Ishikawa (cell line): Measurements from ENCODE around the gene GNPTAB.

Source experiments
- CEBPB ChIP-seq: IDR thresholded peaks from 2 replicates; pipeline ENCODE4 v1.6.1; 2012
- CREB1 ChIP-seq: IDR thresholded peaks from 2 replicates; pipeline ENCODE4 v1.6.1; 2012; ENCODE audit warnings: low read depth
- EP300 ChIP-seq: IDR thresholded peaks from 2 replicates; pipeline ENCODE4 v1.6.1; 2012; ENCODE audit warnings: borderline replicate concordance
- RAD21 ChIP-seq: IDR thresholded peaks from 2 replicates; pipeline ENCODE4 v1.6.1; 2012; ENCODE audit warnings: low read depth
- TAF1 ChIP-seq: IDR thresholded peaks from 2 replicates; pipeline ENCODE4 v1.6.1; 2012; ENCODE audit warnings: low read depth, mild to moderate bottlenecking
- TCF12 ChIP-seq: IDR thresholded peaks from 2 replicates; pipeline ENCODE4 v1.6.1; 2012; ENCODE audit warnings: low read depth
- TEAD4 ChIP-seq: IDR thresholded peaks from 2 replicates; pipeline ENCODE4 v1.6.1; 2012
- YY1 ChIP-seq: IDR thresholded peaks from 2 replicates; pipeline ENCODE4 v1.6.1; 2012; ENCODE audit warnings: low read depth
- ZBTB7A ChIP-seq: IDR thresholded peaks from 2 replicates; pipeline ENCODE4 v1.6.1; 2012; ENCODE audit warnings: low read depth
- TF ChIP-seq, protein P1 (sequence below): IDR thresholded peaks from 2 replicates; pipeline ENCODE4 v1.6.1; 2012
- TF ChIP-seq, protein P2 (sequence below): IDR thresholded peaks from 2 replicates; pipeline ENCODE4 v1.6.1; 2012; ENCODE audit warnings: low read depth, mild to moderate bottlenecking
- TF ChIP-seq, protein P3 (sequence below): IDR thresholded peaks from 2 replicates; pipeline ENCODE4 v1.6.1; 2012

DNA sequence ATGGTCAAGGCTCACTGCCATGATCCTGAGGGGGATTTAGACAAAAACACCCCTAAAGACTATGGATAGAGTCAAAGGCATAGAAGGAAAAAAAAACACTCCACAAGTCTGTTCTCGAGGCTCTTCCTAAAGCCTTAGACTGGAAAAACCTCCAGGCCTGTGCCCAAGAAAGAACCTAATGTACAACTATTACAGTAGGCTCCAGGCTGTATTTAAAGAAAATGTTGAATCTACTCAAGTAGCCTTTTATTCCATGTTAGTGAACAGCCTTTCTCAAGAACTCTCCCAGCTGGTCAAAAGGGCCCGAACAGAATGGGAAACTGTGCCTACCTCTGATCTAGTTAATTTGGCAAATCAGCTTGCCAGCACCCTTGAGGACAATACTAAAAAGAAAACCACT lies 28.3 kb downstream of the GNPTAB start:
- TF ChIP-seq TEAD4 (no peak), TAF1 (no peak), TCF12 (no peak), YY1 (no peak), EP300 (no peak), CREB1 (no peak), ZBTB7A (no peak), RAD21 (no peak), CEBPB (no peak)
- TF ChIP-seq, protein P1, sequence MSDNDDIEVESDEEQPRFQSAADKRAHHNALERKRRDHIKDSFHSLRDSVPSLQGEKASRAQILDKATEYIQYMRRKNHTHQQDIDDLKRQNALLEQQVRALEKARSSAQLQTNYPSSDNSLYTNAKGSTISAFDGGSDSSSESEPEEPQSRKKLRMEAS = no peak
- TF ChIP-seq, protein P2, sequence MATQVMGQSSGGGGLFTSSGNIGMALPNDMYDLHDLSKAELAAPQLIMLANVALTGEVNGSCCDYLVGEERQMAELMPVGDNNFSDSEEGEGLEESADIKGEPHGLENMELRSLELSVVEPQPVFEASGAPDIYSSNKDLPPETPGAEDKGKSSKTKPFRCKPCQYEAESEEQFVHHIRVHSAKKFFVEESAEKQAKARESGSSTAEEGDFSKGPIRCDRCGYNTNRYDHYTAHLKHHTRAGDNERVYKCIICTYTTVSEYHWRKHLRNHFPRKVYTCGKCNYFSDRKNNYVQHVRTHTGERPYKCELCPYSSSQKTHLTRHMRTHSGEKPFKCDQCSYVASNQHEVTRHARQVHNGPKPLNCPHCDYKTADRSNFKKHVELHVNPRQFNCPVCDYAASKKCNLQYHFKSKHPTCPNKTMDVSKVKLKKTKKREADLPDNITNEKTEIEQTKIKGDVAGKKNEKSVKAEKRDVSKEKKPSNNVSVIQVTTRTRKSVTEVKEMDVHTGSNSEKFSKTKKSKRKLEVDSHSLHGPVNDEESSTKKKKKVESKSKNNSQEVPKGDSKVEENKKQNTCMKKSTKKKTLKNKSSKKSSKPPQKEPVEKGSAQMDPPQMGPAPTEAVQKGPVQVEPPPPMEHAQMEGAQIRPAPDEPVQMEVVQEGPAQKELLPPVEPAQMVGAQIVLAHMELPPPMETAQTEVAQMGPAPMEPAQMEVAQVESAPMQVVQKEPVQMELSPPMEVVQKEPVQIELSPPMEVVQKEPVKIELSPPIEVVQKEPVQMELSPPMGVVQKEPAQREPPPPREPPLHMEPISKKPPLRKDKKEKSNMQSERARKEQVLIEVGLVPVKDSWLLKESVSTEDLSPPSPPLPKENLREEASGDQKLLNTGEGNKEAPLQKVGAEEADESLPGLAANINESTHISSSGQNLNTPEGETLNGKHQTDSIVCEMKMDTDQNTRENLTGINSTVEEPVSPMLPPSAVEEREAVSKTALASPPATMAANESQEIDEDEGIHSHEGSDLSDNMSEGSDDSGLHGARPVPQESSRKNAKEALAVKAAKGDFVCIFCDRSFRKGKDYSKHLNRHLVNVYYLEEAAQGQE = no peak
- TF ChIP-seq, protein P3, sequence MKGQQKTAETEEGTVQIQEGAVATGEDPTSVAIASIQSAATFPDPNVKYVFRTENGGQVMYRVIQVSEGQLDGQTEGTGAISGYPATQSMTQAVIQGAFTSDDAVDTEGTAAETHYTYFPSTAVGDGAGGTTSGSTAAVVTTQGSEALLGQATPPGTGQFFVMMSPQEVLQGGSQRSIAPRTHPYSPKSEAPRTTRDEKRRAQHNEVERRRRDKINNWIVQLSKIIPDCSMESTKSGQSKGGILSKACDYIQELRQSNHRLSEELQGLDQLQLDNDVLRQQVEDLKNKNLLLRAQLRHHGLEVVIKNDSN = no peak
